C4-2B (cell line): ENCODE data around the gene CSRP1.

Experiments used
- H3K27ac ChIP-seq: fragments of 450-650 bp; 2 replicates; pipeline ENCODE4 v1.5.1; 2017
- CTCF ChIP-seq: fragments of 450-650 bp; conservative IDR thresholded peaks from 2 replicates; pipeline ENCODE4 v1.5.1; 2017; ENCODE audit warnings: mild to moderate bottlenecking
- ZFX ChIP-seq: fragments of 450-650 bp; IDR thresholded peaks from 2 replicates; pipeline ENCODE4 v1.6.1; 2017

The CSRP1 gene

DNA sequence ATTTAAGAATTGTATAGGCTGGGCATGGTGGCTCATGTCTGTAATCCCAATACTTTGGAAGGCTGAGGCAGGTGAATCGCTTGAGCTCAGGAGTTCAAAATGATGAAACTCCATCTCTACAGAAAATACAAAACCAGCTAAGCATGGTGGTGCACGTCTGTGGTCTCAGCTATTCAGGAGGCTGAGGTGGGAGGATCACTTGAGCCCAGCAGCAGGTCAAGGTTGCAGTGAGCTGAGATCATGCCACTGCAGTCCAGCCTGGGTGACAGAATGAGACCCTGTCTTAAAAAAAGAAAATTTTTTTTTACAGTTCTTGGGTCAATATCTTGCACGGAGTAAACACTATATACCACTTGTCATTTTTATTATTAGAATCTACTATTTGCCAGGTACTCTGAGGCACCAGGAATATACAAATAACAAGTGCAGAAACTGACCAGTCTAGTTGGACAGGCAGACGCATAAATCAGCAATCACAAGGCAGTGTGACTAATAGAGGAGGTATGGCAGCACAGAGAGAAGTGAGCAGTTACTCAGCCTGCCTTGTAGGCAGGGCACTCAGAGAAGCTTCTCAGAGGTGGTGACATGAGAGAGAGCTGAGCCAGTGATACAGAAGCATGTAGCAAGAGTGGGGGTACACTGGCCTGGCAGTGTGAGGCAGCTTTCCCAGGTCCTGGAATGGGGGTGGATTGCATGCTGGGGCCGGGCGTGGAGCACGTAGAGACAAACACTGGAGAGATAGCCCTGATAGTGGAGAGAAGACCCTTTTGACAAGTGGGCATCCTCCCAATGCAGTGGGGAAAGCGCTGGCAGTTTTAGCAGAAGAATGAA lies 45.9 kb downstream of the CSRP1 start:
- peak overlapping the region; percentile 71 for H3K27ac ChIP-seq
- TF ChIP-seq ZFX: no peak
- no peak for TF ChIP-seq CTCF

GRCh38 chr1:201459775-201460174 lies 47.1 kb downstream of the CSRP1 start:
- peak overlapping the region; percentile 71 for H3K27ac ChIP-seq
- TF ChIP-seq CTCF (no peak), ZFX (no peak)

GRCh38 chr1:201459052-201459451 lies 47.9 kb downstream of the CSRP1 start:
- no peak overlapping the region for H3K27ac ChIP-seq
- no peak for TF ChIP-seq CTCF
- TF ChIP-seq ZFX: no peak

DNA sequence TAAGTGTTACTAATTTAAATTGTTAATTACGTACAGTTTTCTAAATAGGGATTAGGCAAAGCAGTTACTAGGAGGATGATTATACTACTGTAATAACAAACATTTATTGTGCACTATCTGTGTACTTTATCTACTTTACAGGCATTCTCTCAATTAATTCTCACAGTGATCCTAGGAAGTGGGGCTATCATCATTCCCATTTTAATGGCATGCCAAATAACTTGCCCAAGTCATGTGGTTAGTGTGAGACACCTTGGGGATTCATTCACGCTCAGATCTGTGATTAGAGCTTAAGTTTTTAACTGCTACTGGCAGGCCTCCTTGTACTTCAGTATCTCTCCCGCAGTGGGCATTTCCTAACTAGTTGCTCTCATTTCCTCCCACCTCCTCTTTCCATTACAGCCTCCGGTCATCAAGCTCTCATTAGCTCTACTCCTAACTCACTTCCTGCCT lies 49.4 kb downstream of the CSRP1 start:
- no peak overlapping the region; the same call in 1 of the 2 replicates for H3K27ac ChIP-seq

GRCh38 chr1:201456499-201457309 lies 50.2 kb downstream of the CSRP1 start:
- TF ChIP-seq ZFX: no peak
- TF ChIP-seq CTCF: no peak
- no peak overlapping the region for H3K27ac ChIP-seq

More for the DNA sequence above, 49.4 kb downstream of the CSRP1 start:
- no peak for TF ChIP-seq ZFX
- TF ChIP-seq CTCF: no peak

DNA sequence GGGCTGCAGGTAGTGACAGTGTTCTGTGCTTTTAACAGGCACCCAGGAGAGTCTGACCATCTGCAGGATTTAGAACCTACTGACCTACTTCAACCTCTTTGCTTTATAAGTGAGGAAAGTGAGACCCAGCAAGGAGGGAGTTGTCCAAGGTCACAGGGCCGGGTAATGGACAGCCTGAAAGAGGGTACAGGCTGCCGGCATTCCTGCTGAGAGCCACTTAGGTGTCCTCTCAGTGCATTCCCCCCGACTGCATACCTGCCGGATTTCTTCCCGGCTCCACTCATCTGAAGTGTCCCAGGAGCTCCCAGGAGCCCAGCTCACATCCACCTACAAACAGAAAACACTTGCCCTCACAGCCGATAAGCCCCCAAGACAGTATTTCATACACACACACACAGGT lies 51.8 kb downstream of the CSRP1 start:
- H3K27ac ChIP-seq: no peak overlapping the region
- no peak for TF ChIP-seq ZFX
- no peak for TF ChIP-seq CTCF

GRCh38 chr1:201454608-201455007 lies 52.3 kb downstream of the CSRP1 start:
- no peak overlapping the region for H3K27ac ChIP-seq
- TF ChIP-seq CTCF (no peak), ZFX (no peak)
